Loucy (cell line): ENCODE measurements around the gene TSHZ2.

Experiments
- CTCF ChIP-seq: fragments of 200-600 bp; sonication (generic); conservative IDR thresholded peaks from 2 replicates; pipeline ENCODE4 v1.5.1; 2014; ENCODE audit warnings: mild to moderate bottlenecking, antibody characterized with exemption, low read length
- EZH2phosphoT487 ChIP-seq: fragments of 200-600 bp; IDR thresholded peaks from 2 replicates; pipeline ENCODE4 v1.6.1; 2018; ENCODE audit warnings: antibody characterized with exemption, mild to moderate bottlenecking, moderate library complexity, borderline replicate concordance

DNA sequence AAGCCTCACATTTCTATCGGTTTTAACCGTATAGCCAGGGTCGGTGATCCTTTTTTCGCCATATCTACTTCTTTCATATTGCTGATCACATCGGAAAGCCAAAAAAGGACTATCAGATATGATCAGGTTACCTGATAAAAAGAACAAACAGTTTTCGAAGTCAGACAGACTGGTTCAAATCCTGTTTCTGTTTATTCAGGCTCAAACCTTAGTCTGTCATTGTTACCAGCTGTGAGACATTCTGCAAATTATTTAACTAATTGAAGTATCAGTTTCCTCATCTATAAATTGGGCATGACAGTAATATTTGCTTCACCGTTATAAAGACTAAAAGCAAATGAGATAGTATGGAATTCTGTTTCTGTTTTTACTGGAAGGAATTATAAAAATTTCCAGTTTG lies 111.3 kb downstream of the TSHZ2 start:
- TF ChIP-seq CTCF (no peak), EZH2phosphoT487 (no peak)
